ENCODE data around the gene ETS2.

ETS2 gene

DNA sequence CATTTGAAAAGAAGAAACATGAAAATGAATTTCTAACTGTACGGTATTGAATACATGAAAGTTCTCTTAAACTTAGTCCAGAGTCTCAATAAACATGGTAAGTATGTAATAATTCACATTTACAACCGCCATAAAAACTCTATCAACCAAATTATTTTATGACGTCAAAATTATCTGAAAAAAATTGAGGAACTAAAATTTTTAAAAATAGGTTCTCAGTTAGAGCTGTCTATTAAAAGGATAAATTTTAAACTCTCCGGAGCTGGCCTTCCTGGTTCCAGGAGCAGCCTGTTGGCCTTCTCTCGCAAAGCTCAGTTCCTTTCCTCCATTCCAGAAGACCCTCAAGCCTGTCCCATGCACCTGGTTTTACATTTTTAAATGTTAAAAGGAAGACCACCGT lies 18.7 kb upstream of the ETS2 start:
- H3K4me3 ChIP-seq (replicated peaks; ENCODE audit: insufficient read depth, low read length), result no peak overlapping the region
- no peaks in the 10 kb centered on the region for H3K27me3 ChIP-seq (ENCODE audit: insufficient read depth, poor library complexity, severe bottlenecking)
- DNase-seq (ENCODE audit: low read depth in 1 of 2, low spot score in 1 of 2), result no peak
- no peak overlapping the region for H3K27ac ChIP-seq (replicated peaks)
- TF ChIP-seq, protein P1, sequence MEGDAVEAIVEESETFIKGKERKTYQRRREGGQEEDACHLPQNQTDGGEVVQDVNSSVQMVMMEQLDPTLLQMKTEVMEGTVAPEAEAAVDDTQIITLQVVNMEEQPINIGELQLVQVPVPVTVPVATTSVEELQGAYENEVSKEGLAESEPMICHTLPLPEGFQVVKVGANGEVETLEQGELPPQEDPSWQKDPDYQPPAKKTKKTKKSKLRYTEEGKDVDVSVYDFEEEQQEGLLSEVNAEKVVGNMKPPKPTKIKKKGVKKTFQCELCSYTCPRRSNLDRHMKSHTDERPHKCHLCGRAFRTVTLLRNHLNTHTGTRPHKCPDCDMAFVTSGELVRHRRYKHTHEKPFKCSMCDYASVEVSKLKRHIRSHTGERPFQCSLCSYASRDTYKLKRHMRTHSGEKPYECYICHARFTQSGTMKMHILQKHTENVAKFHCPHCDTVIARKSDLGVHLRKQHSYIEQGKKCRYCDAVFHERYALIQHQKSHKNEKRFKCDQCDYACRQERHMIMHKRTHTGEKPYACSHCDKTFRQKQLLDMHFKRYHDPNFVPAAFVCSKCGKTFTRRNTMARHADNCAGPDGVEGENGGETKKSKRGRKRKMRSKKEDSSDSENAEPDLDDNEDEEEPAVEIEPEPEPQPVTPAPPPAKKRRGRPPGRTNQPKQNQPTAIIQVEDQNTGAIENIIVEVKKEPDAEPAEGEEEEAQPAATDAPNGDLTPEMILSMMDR (IDR thresholded peaks at IDR 0.05; ENCODE audit: insufficient read depth, low read length), result no peak
- no peak for TF ChIP-seq SPI1 (IDR thresholded peaks at IDR 0.05; ENCODE audit: borderline replicate concordance, low read depth)
- TF ChIP-seq POLR2AphosphoS5 (IDR thresholded peaks at IDR 0.05; ENCODE audit: low read depth), result no peak
- TF ChIP-seq, protein P2, sequence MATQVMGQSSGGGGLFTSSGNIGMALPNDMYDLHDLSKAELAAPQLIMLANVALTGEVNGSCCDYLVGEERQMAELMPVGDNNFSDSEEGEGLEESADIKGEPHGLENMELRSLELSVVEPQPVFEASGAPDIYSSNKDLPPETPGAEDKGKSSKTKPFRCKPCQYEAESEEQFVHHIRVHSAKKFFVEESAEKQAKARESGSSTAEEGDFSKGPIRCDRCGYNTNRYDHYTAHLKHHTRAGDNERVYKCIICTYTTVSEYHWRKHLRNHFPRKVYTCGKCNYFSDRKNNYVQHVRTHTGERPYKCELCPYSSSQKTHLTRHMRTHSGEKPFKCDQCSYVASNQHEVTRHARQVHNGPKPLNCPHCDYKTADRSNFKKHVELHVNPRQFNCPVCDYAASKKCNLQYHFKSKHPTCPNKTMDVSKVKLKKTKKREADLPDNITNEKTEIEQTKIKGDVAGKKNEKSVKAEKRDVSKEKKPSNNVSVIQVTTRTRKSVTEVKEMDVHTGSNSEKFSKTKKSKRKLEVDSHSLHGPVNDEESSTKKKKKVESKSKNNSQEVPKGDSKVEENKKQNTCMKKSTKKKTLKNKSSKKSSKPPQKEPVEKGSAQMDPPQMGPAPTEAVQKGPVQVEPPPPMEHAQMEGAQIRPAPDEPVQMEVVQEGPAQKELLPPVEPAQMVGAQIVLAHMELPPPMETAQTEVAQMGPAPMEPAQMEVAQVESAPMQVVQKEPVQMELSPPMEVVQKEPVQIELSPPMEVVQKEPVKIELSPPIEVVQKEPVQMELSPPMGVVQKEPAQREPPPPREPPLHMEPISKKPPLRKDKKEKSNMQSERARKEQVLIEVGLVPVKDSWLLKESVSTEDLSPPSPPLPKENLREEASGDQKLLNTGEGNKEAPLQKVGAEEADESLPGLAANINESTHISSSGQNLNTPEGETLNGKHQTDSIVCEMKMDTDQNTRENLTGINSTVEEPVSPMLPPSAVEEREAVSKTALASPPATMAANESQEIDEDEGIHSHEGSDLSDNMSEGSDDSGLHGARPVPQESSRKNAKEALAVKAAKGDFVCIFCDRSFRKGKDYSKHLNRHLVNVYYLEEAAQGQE (IDR thresholded peaks at IDR 0.05; ENCODE audit: insufficient replicate concordance, low read depth), result no peak
- TF ChIP-seq GABPA (IDR thresholded peaks at IDR 0.05; ENCODE audit: low read depth), result no peak

DNA sequence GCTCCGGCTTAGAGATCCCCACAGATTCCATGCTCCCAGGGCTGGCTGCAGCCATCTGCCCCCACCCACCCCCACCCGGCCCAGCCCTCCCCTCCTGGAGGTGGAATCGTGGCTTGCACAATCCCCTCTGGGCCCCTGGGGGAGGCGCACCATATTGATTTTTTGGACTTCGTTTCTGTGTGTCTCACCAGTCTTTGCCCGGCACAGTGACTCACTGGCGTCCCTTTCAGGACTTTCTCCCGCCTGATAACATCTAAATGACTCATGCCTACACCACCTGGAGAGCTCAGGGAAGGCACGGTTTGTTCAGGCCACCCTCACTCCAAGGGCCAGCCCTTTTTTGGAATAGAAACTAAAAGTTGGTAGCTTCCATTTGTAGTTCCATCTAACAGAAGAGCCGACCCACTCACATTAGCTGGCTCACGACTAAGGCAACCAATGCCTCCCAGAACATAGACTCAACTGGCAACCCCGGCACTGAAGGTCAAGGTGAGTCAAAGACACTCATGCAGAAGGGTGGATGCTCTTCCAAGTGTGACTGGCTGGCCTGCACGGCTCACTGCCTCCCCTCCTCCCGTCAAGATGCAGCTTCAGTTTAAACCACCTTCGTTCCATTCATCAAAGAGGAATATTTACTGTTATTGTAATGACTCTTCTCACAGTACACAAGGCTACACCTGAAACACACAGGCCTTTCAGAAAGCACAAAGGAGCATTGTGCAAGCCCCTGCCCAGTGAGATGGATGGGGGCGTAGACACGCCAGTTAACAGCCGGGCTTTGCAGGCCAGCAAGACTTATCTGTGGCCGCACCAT lies 18.1 kb upstream of the ETS2 start:
- H3K4me3 ChIP-seq (replicated peaks; ENCODE audit: insufficient read depth, low read length), result no peak overlapping the region
- TF ChIP-seq, protein P2 (IDR thresholded peaks at IDR 0.05; ENCODE audit: insufficient replicate concordance, low read depth), result no peak
- TF ChIP-seq, protein P1 (IDR thresholded peaks at IDR 0.05; ENCODE audit: insufficient read depth, low read length), result no peak
- TF ChIP-seq SPI1 (IDR thresholded peaks at IDR 0.05; ENCODE audit: borderline replicate concordance, low read depth) (no peak), POLR2AphosphoS5 (IDR thresholded peaks at IDR 0.05; ENCODE audit: low read depth) (no peak), GABPA (IDR thresholded peaks at IDR 0.05; ENCODE audit: low read depth) (no peak)
- no peak overlapping the region for H3K27ac ChIP-seq (replicated peaks)
- DNase-seq (ENCODE audit: low read depth in 1 of 2, low spot score in 1 of 2), result no peak
- H3K27me3 ChIP-seq (ENCODE audit: insufficient read depth, poor library complexity, severe bottlenecking), result no peaks in the 10 kb centered on the region

DNA sequence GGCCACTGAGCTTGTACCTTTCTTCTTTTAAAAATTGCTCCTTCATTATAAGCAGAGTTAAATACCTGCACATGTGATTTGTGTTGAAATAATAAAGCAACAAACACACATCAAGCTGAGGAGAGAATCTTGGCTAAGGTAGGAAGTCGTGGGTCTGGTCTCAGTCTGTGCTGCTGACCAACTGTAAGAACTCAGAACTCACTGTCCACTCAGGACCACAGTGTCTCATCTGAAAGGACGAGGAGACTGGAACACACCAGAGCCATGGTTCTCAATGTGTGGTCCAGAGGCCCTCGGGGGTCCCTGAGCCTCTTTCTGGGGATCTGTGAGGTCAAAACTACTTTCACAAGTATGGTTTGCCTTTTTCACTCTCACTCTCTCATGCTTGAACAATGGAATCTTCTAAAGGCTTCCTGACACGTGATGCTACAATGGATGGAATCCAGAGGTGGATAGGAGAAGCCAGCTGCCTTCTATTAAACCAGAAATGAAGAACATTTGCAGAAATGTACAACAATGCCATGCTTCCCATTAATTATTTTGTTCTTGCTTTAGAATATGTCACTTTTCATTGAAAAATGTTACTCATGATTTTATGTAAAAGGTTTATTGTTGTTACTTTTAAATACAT lies 17.3 kb upstream of the ETS2 start:
- Histone ChIP-seq H3K27me3 (ENCODE audit: insufficient read depth, poor library complexity, severe bottlenecking) (no peaks in the 10 kb centered on the region), H3K27ac (replicated peaks) (no peak overlapping the region)

More for the DNA sequence above, 17.3 kb upstream of the ETS2 start:
- no peak overlapping the region for H3K4me3 ChIP-seq (replicated peaks; ENCODE audit: insufficient read depth, low read length)
- no peak for DNase-seq (ENCODE audit: low read depth in 1 of 2, low spot score in 1 of 2)
- TF ChIP-seq, protein P2 (IDR thresholded peaks at IDR 0.05; ENCODE audit: insufficient replicate concordance, low read depth), result no peak
- TF ChIP-seq, protein P1 (IDR thresholded peaks at IDR 0.05; ENCODE audit: insufficient read depth, low read length), result no peak
- TF ChIP-seq SPI1 (IDR thresholded peaks at IDR 0.05; ENCODE audit: borderline replicate concordance, low read depth), result no peak
- TF ChIP-seq GABPA (IDR thresholded peaks at IDR 0.05; ENCODE audit: low read depth), result no peak
- no peak for TF ChIP-seq POLR2AphosphoS5 (IDR thresholded peaks at IDR 0.05; ENCODE audit: low read depth)
